CD4-positive, alpha-beta T cell treated with Interleukin-17A for 4 hours (primary cell): ENCODE measurements around the gene OR10A7.
"Not testable (repeated sequence)": the region's sequence is repeated elsewhere in the genome, so short reads cannot be mapped to it uniquely, and the experiment has no call there.

Experiments
- DNase-seq: peaks from one replicate; pipeline ENCODE4 v3.0.0-alpha.2; 2020; ENCODE audit warnings: mixed read lengths

Gene OR10A7

GRCh38 chr12:55220725-55221124 lies at the start of gene OR10A7:
OR10A7 (plus strand) TSS chr12:55221025; CDS start chr12:55221025, 0 bp downstream.
- DNase-seq = no peak

GRCh38 chr12:55171445-55171844 lies 49.4 kb upstream of the OR10A7 start:
- DNase-seq = no peak

GRCh38 chr12:55171846-55172245 lies 49.0 kb upstream of the OR10A7 start:
- DNase-seq = not testable (repeated sequence)

- no peak for DNase-seq
These were observed 48.1 kb upstream of the OR10A7 start for GRCh38 chr12:55172686-55173085.

- DNase-seq = no peak
These were observed 47.4 kb upstream of the OR10A7 start for GRCh38 chr12:55173456-55173855.

GRCh38 chr12:55188573-55188972 lies 32.3 kb upstream of the OR10A7 start:
- no peak for DNase-seq

- peak; percentile 32 for DNase-seq
These were observed 31.8 kb upstream of the OR10A7 start for GRCh38 chr12:55188974-55189556.

- no peak for DNase-seq
These were observed 26.4 kb upstream of the OR10A7 start for GRCh38 chr12:55194382-55194781.

- no peak for DNase-seq
These were observed 5.7 kb downstream of the OR10A7 start for GRCh38 chr12:55226523-55226922.

- DNase-seq = no peak
These were observed 6.8 kb downstream of the OR10A7 start for GRCh38 chr12:55227643-55228042.

- no peak for DNase-seq
These were observed 23.5 kb downstream of the OR10A7 start, which contains the start of gene OR6C74 for GRCh38 chr12:55244309-55244708. OR6C74 (plus strand) TSS chr12:55244609; CDS start chr12:55247288, 2,679 bp downstream.

GRCh38 chr12:55246159-55246558 lies 25.3 kb downstream of the OR10A7 start:
- DNase-seq = no peak

- no peak for DNase-seq
These were observed 30.1 kb downstream of the OR10A7 start for GRCh38 chr12:55250944-55251343.

- no peak for DNase-seq
These were observed 32.5 kb downstream of the OR10A7 start for GRCh38 chr12:55253281-55253680.

- no peak for DNase-seq
These were observed 36.0 kb downstream of the OR10A7 start for GRCh38 chr12:55256831-55257230.

- no peak for DNase-seq
These were observed 37.5 kb downstream of the OR10A7 start for GRCh38 chr12:55258303-55258702.
